H54 (cell line): ENCODE results near the gene TEPSIN.

Source experiments
- DNase-seq: peaks from one replicate; pipeline ENCODE4 v3.0.0; 2011; ENCODE audit warnings: low spot score, mixed read lengths; ENCODE audit not compliant: insufficient read length
- FAIRE-seq: peaks from 3 replicates; lab custom pipeline; 2011; peaks lifted over from hg19 to GRCh38; lab: Jason Lieb, UNC
- POLR2A ChIP-seq: IDR thresholded peaks from 2 replicates; pipeline ENCODE4 v1.6.1; 2011; ENCODE audit warnings: low read depth, mild to moderate bottlenecking, low read length

The TEPSIN gene

GRCh38 chr17:81221842-81222619 lies 16.8 kb downstream of the TEPSIN start:
- FAIRE-seq = no peak
- no peak for DNase-seq
- TF ChIP-seq POLR2A = no peak

- FAIRE-seq (no peak), DNase-seq (no peak)
- TF ChIP-seq POLR2A = no peak
Observed at GRCh38 chr17:81221371-81221841, 17.4 kb downstream of the TEPSIN start.

GRCh38 chr17:81219476-81220180 lies 19.2 kb downstream of the TEPSIN start:
- FAIRE-seq = no peak
- no peak for DNase-seq
- no peak for TF ChIP-seq POLR2A

DNA sequence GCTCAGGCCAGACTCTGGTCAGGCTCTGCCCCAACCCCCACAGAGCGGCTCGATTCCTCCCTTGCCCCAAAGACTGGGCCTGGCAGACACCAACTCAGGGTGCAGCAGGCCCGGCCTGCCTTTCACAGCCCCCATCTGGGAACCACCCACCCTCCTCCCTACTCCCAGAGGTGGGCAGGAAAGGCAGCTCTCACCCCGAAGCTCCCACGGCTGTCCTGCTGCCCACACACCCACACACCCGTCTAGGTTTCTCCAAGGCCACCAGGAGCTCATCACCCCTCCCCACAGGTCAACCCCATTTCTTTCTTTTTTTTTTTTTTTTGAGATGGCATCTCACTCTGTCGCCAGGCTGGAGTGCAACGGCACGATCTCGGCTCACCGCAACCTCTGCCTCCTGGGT lies 19.9 kb downstream of the TEPSIN start:
- FAIRE-seq = no peak
- TF ChIP-seq POLR2A = no peak

DNA sequence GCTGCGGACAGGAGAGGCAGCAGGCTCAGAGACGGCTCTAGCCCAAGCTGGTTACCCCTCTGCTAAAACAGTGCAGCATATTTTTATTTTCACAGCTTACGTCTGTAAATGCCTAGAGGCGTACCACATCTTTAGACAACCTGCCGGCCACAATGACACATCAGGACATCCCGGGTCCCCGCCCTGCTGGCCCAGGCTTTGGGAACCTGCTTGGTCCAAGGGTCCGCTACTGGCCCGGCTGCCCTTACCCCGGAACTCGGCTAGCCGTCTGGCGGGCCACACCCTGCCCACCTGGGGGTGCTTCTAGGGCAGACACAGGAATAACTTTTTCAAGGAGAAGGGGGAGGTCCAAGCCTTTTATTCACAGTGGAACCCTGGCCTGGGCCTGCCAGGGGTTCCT lies 20.4 kb downstream of the TEPSIN start:
- DNase-seq (no peak), FAIRE-seq (no peak)
- no peak for TF ChIP-seq POLR2A

More for the DNA sequence above, 19.9 kb downstream of the TEPSIN start:
- no peak for DNase-seq

DNA sequence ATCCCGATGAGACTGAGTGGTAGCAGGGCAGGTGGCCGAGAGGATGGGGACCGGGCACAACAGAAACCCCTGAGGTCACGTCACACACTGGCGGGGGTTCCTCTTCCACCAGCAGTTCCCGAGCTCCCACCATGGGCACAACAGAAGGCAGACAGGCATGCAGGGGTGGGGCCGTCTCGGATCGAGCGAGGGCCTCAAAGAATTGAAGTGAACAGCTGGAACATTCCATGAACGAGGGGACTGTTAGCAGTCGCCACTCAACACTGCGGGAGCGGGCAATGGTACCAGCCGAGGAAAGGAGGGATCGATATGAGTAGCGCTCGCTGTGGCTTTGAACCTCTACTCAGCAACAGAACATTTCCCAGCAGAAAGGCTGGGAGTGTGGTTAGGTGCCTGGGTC lies 21.4 kb downstream of the TEPSIN start:
- TF ChIP-seq POLR2A = no peak
- FAIRE-seq = no peak
- no peak for DNase-seq

DNA sequence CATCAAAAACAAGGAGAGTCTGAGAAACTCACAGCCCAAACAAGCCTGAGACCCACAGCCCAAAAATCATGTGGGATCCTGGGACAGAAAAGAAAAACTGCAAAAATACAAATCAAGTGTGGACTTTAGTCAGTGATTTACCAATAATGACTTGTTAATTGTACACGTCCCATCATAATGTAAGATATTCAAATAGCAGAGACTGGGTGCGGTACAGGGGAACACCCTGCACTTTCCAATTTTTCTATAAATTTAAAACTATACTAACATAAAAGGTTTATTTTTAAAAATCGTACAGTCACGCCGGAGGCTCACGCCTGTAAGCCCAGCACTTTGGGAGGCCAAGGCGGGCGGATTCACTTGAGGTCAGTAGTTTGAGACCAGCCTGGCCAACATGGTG lies 24.9 kb downstream of the TEPSIN start:
- DNase-seq (no peak), FAIRE-seq (no peak)
- TF ChIP-seq POLR2A = no peak

DNA sequence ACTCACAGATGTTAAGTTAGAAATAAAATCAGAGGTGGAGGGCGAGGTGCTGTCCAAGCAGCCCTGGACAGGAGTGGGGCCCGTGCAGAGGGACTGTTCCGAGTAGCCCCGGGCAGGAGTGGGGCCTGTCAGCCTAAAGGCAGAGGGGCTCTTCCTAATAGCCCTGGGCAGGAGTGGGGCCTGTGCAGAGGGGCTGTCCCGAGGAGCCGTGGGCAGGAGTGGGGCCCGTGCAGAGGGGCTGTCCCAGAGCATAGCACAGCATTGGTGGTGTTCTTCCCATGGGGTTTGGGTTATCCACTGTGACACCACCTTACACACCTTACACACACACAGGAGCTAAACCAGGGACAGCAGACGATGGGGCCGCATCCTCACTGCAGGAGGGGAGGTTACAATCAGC lies 26.5 kb downstream of the TEPSIN start:
- FAIRE-seq (no peak), DNase-seq (no peak)
- no peak for TF ChIP-seq POLR2A

DNA sequence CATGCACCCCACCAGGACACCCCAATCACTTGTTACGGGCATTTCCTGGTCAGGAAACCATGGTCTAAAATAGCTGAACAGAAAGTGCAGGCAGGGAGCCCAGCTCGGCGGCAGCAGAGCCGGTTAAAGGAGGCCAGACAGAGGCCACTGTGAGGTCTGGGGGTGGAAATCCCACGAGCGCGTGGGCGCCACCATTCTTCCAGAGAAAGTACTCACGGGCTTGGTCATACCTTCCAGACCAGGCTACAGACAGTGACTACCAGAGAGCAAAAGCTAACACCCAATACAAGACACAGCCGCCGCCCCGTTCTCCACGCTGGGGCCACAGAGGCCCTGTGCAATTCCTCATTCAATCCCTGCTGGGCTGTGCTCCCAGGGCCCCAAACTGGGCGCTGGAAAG lies 28.0 kb downstream of the TEPSIN start:
- DNase-seq (no peak), FAIRE-seq (no peak)
- no peak for TF ChIP-seq POLR2A

GRCh38 chr17:81210466-81210865 lies 28.4 kb downstream of the TEPSIN start:
- FAIRE-seq = no peak
- DNase-seq = no peak
- TF ChIP-seq POLR2A = no peak

DNA sequence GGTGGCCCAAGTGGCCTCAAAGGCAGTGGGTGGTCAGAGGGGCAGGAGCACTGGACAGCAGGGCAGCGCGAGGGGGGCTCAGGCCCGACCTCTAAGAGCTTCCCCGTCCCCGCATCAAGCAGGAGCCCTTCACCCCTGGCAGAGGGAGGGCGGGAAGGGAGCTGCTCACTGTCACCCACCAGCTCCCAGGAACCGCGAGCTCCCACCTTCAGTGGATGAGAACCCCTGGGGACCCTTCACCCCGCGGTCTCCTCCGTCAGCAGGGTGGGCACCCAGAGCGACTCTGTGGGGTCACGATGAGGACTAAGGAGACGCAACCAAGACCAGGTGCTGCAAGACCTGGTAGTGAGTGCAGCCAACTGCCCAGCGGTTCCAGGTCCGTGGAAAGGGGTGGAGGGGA lies 29.7 kb downstream of the TEPSIN start:
- no peak for FAIRE-seq
- TF ChIP-seq POLR2A = no peak
- DNase-seq = no peak

DNA sequence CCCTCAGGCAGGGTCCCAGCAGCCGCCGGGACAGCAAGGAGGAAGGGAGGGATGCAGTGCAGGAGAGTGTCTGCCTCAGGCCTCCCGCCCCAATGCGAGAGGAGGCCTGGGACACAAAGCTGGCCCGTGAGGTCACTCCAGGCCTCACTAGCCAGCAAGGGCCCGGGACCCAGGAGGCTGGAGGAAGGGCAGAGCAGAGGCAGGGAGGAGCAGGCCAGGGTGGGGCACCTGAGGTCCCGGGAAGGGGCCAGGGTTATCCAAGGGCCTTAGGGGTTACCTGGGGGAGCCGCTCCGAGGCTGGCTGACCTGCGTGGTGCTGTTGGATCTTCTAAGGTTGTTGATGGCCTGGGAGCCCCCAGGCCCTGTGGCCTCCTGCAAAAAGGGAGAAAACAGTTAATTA lies 30.2 kb downstream of the TEPSIN start:
- no peak for FAIRE-seq
- no peak for DNase-seq
- TF ChIP-seq POLR2A = no peak

GRCh38 chr17:81207610-81208581 lies 31.0 kb downstream of the TEPSIN start:
- TF ChIP-seq POLR2A = no peak
- DNase-seq = no peak
- no peak for FAIRE-seq

GRCh38 chr17:81206657-81207056 lies 32.2 kb downstream of the TEPSIN start:
- TF ChIP-seq POLR2A = no peak
- no peak for DNase-seq
- FAIRE-seq = no peak

GRCh38 chr17:81206166-81206565 lies 32.7 kb downstream of the TEPSIN start:
- FAIRE-seq = no peak
- no peak for TF ChIP-seq POLR2A
- no peak for DNase-seq
